Colonic mucosa (tissue), 4 donors: Measurements from ENCODE around the gene ZBTB20. TPM values are rescaled to one million over a fixed set of nuclear protein-coding genes. Genes with fewer than 3 reads are reported as not detected.

Experiments used
- DNase-seq: peaks from one replicate; pipeline ENCODE4 v3.0.0-alpha.2; 2020
- H3K27ac ChIP-seq: fragments of 200-600 bp; one replicate; pipeline ENCODE4 v1.8.0; 2021
- H3K27me3 ChIP-seq: fragments of 200-600 bp; one replicate; pipeline ENCODE4 v1.8.0; 2021
- H3K36me3 ChIP-seq: fragments of 200-600 bp; one replicate; pipeline ENCODE4 v1.8.0; 2021
- H3K4me1 ChIP-seq: fragments of 200-600 bp; one replicate; pipeline ENCODE4 v1.8.0; 2021; ENCODE audit warnings: mild to moderate bottlenecking
- H3K4me3 ChIP-seq: fragments of 200-600 bp; one replicate; pipeline ENCODE4 v1.8.0; 2021
- H3K9ac ChIP-seq, 2 donors: one replicate each; pipeline ENCODE4 v1.7.0; 2013; ENCODE audit warnings: control low read depth in 2 of 2, low read depth in 2 of 2, low read length in 2 of 2
- H3K9me3 ChIP-seq: fragments of 200-600 bp; one replicate; pipeline ENCODE4 v1.8.0; 2021
- CTCF ChIP-seq: fragments of 200-600 bp; IDR thresholded peaks from one replicate; pipeline ENCODE4 v1.8.0; 2022; ENCODE audit warnings: antibody characterized with exemption, mild to moderate bottlenecking
- intact Hi-C: fragments of 100-400 bp; cut with DNase I; formaldehyde crosslinking; loops from one replicate; pipeline ENCODE4 v1.14.1; 2022
- total RNA-seq, 2 donors: library from RNA; stranded (reverse); fragmentation: NEBNext Ultra II Directional in 1 of 2; extraction: Animal tissue kit (Norgen Biotek cat#: 25700) in 1 of 2; gene quantifications; one replicate each; pipeline ENCODE4 v1.2.1, GENCODE V29; 2021
- donor health status: healthy.
- donor health status: DM: no; HTN: no; CAD: no.
- donor health status: DM: no; HTN: no; CAD: no.

The ZBTB20 gene
- total RNA-seq, 2 donors from 2014 or later, result 12.7 to 21.2 TPM

DNA sequence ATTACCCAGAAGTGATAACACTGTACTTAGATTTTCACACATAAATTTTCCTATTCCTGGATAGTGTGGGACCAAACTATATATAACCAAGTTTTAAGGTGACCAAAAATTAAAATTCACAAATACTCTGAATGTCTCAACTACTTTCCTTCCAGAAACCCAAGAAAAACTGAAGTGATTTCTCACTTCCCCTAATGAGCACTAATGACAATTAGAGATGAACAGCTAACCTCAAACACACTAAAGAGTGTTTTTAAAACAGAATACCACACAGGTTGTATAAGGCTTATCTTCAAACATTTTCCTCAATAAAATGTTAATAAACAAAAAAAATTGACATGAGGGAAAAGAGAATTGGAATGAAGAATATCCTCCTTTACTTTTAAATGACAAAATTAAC, 188.2 kb downstream of the ZBTB20 start:
- H3K9ac ChIP-seq, result no peak overlapping the region
- H3K4me3 ChIP-seq, result no peak overlapping the region
- intact Hi-C loops, result no loop called here
- no peaks in the 10 kb centered on the region for H3K4me1 ChIP-seq
- no peak overlapping the region for H3K27ac ChIP-seq
- TF ChIP-seq CTCF, result no peak
- no peaks in the 10 kb centered on the region for H3K9me3 ChIP-seq
- no peaks in the 10 kb centered on the region for H3K36me3 ChIP-seq
- H3K27me3 ChIP-seq, result no peaks in the 10 kb centered on the region
- no peak for DNase-seq

DNA sequence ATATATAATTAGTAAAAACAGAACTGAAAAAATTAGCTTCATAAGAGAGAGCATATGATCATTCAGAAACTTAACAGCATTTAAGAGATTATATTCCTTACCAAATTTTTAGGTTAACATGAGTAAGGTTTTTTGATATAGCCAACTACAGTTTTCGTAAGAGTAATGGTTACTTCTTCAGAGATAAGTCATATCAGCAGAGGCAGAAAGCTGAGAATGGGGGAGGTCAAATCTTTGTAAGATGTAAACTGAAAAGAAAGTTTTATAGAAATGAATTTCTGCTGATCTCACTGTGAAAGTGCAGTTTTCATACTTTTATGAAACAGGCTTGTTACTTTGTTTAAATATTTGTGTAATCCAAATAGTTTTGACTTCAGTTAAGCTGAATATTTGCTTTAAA, 193.3 kb downstream of the ZBTB20 start:
- TF ChIP-seq CTCF, result no peak
- intact Hi-C loops, result no loop called here
- Histone ChIP-seq H3K36me3 (no peaks in the 10 kb centered on the region), H3K9me3 (no peaks in the 10 kb centered on the region), H3K27me3 (no peaks in the 10 kb centered on the region), H3K4me1 (no peaks in the 10 kb centered on the region), H3K4me3 (no peak overlapping the region), H3K9ac (no peak overlapping the region), H3K27ac (no peak overlapping the region)
- no peak for DNase-seq

DNA sequence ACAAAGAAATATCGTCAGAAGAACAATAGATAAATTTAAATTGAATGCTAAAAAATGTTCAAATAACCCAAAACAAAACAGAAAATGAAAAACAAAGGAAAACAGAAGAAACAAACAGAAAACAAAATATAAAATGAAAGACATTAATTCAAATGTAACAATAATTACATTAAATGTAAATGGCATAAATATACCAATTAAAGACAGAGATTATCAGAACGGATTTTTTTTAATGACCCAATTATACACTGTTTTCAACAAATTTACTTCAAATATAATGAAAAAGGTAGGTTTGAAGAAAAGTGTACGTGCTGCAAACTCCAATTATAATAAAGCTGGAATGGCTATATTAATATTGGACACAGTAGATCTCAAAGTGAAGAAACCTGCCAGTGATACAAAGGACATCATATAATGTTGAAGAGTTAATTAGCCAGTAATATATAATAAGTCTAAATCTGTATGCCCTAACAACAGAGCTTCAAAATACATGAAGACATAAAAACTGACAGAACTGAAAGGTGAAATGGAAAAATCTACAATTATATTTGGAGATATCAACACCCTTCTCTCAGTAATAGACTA, 193.8 kb downstream of the ZBTB20 start:
- H3K27ac ChIP-seq, result no peak overlapping the region
- H3K9me3 ChIP-seq, result no peaks in the 10 kb centered on the region
- DNase-seq, result no peak
- H3K9ac ChIP-seq, result no peak overlapping the region
- no peaks in the 10 kb centered on the region for H3K36me3 ChIP-seq
- no peak overlapping the region for H3K4me3 ChIP-seq
- no peaks in the 10 kb centered on the region for H3K27me3 ChIP-seq
- H3K4me1 ChIP-seq, result no peaks in the 10 kb centered on the region
- intact Hi-C loops, result no loop called here
- TF ChIP-seq CTCF, result no peak

DNA sequence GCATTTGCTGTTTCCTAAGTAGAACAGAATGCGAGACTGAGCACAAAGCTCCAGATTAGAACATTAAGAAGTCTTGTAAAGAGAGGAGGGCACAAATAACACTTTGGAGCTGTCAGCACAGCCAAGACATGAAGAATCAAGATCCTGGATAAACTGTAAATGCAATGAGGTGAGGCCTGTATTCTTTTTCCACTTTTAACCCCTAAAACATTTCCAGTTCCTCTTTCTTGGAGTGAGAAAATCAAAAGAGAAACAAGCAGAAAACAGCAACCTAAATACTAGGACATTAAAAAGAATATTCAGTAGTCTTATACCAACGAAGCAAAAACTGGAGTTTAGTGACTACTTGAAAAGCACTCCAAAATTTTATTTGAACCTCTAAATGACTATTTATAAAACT, 204.3 kb downstream of the ZBTB20 start:
- H3K9me3 ChIP-seq, result no peaks in the 10 kb centered on the region
- H3K27ac ChIP-seq, result no peak overlapping the region
- no peak for TF ChIP-seq CTCF
- no peaks in the 10 kb centered on the region for H3K4me1 ChIP-seq
- H3K9ac ChIP-seq, result no peak overlapping the region
- intact Hi-C loops, result no loop called here
- no peak for DNase-seq
- H3K4me3 ChIP-seq, result no peak overlapping the region
- H3K27me3 ChIP-seq, result no peaks in the 10 kb centered on the region
- H3K36me3 ChIP-seq, result no peaks in the 10 kb centered on the region

GRCh38 chr3:114941626-114942309, 205.3 kb downstream of the ZBTB20 start:
- Histone ChIP-seq H3K4me3 (no peak overlapping the region), H3K9me3 (no peaks in the 10 kb centered on the region), H3K27me3 (no peaks in the 10 kb centered on the region), H3K36me3 (no peaks in the 10 kb centered on the region), H3K27ac (no peak overlapping the region), H3K9ac (no peak overlapping the region), H3K4me1 (no peaks in the 10 kb centered on the region)
- TF ChIP-seq CTCF, result no peak
- intact Hi-C loops, result no loop called here
- DNase-seq, result no peak
